Rectal smooth muscle tissue (tissue), 1 donor: ENCODE measurements around the gene MAP7D1.
"Not testable (repeated sequence)": the region's sequence is repeated elsewhere in the genome, so short reads cannot be mapped to it uniquely, and the experiment has no call there.

ENCODE experiments used
- H3K27ac ChIP-seq: one replicate; pipeline ENCODE4 v1.7.0; 2013; ENCODE audit warnings: low read depth, low read length, inconsistent platforms
- H3K27me3 ChIP-seq: one replicate; pipeline ENCODE4 v1.7.0; 2013; ENCODE audit warnings: low read length; ENCODE audit not compliant: control insufficient read depth, insufficient read depth
- H3K36me3 ChIP-seq: one replicate; pipeline ENCODE4 v1.7.0; 2013; ENCODE audit warnings: low read length; ENCODE audit not compliant: control insufficient read depth, insufficient read depth
- H3K4me1 ChIP-seq: one replicate; pipeline ENCODE4 v1.7.0; 2013; ENCODE audit warnings: low read length; ENCODE audit not compliant: control insufficient read depth, insufficient read depth
- H3K4me3 ChIP-seq: one replicate; pipeline ENCODE4 v1.7.0; 2013; ENCODE audit warnings: low read length
- H3K9ac ChIP-seq: one replicate; pipeline ENCODE4 v1.7.0; 2013; ENCODE audit warnings: low read length

MAP7D1 gene

GRCh38 chr1:36206323-36206858 is 50.4 kb downstream of the MAP7D1 start:
- H3K9ac ChIP-seq, result no peak overlapping the region
- H3K27ac ChIP-seq, result no peak overlapping the region
- no peaks in the 10 kb centered on the region for H3K36me3 ChIP-seq
- H3K27me3 ChIP-seq, result no peaks in the 10 kb centered on the region
- peaks cover 6% of the 10 kb centered on the region for H3K4me1 ChIP-seq
- no peak overlapping the region for H3K4me3 ChIP-seq

GRCh38 chr1:36207339-36207738 is 51.4 kb downstream of the MAP7D1 start:
- no peak overlapping the region for H3K9ac ChIP-seq

GRCh38 chr1:36208978-36209703 is 53.2 kb downstream of the MAP7D1 start:
- no peak overlapping the region for H3K4me3 ChIP-seq
- H3K9ac ChIP-seq, result no peak overlapping the region
- H3K27me3 ChIP-seq, result no peaks in the 10 kb centered on the region
- H3K4me1 ChIP-seq, result peaks cover 6% of the 10 kb centered on the region
- H3K27ac ChIP-seq, result no peak overlapping the region
- H3K36me3 ChIP-seq, result no peaks in the 10 kb centered on the region

More at GRCh38 chr1:36207339-36207738, 51.4 kb downstream of the MAP7D1 start:
- Histone ChIP-seq H3K27me3 (no peaks in the 10 kb centered on the region), H3K27ac (no peak overlapping the region), H3K36me3 (no peaks in the 10 kb centered on the region), H3K4me3 (peak overlapping the region; percentile 26), H3K4me1 (peaks cover 6% of the 10 kb centered on the region)

- H3K27me3 ChIP-seq, result no peaks in the 10 kb centered on the region
- H3K4me3 ChIP-seq, result no peak overlapping the region
- no peak overlapping the region for H3K9ac ChIP-seq
- no peaks in the 10 kb centered on the region for H3K36me3 ChIP-seq
- peaks cover 3% of the 10 kb centered on the region for H3K4me1 ChIP-seq
- no peak overlapping the region for H3K27ac ChIP-seq
These were observed 55.3 kb downstream of the MAP7D1 start for GRCh38 chr1:36211307-36211706.

- no peak overlapping the region for H3K4me3 ChIP-seq
These were observed 55.9 kb downstream of the MAP7D1 start for GRCh38 chr1:36211841-36212240.

GRCh38 chr1:36212782-36213181 is 56.8 kb downstream of the MAP7D1 start:
- H3K36me3 ChIP-seq, result no peaks in the 10 kb centered on the region
- no peaks in the 10 kb centered on the region for H3K4me1 ChIP-seq
- H3K27me3 ChIP-seq, result no peaks in the 10 kb centered on the region
- H3K9ac ChIP-seq, result no peak overlapping the region
- no peak overlapping the region for H3K4me3 ChIP-seq
- no peak overlapping the region for H3K27ac ChIP-seq

More at GRCh38 chr1:36211841-36212240, 55.9 kb downstream of the MAP7D1 start:
- Histone ChIP-seq H3K9ac (no peak overlapping the region), H3K27ac (no peak overlapping the region), H3K36me3 (no peaks in the 10 kb centered on the region), H3K4me1 (peaks cover 3% of the 10 kb centered on the region), H3K27me3 (no peaks in the 10 kb centered on the region)

- Histone ChIP-seq H3K9ac (no peak overlapping the region), H3K27ac (no peak overlapping the region)
These were observed 61.7 kb downstream of the MAP7D1 start for GRCh38 chr1:36217670-36218069.

GRCh38 chr1:36221901-36222300 is 65.9 kb downstream of the MAP7D1 start:
- H3K4me3 ChIP-seq, result not testable (repeated sequence)

More at GRCh38 chr1:36217670-36218069, 61.7 kb downstream of the MAP7D1 start:
- Histone ChIP-seq H3K4me3 (no peak overlapping the region), H3K4me1 (no peaks in the 10 kb centered on the region), H3K27me3 (no peaks in the 10 kb centered on the region), H3K36me3 (no peaks in the 10 kb centered on the region)

GRCh38 chr1:36222481-36223380 is 66.8 kb downstream of the MAP7D1 start:
- Histone ChIP-seq H3K9ac (peak overlapping the region; percentile 72), H3K4me3 (peak overlapping the region; percentile 80), H3K4me1 (peaks cover 17% of the 10 kb centered on the region), H3K27ac (peak overlapping the region; percentile 98), H3K36me3 (no peaks in the 10 kb centered on the region), H3K27me3 (no peaks in the 10 kb centered on the region)

More at GRCh38 chr1:36221901-36222300, 65.9 kb downstream of the MAP7D1 start:
- H3K27ac ChIP-seq, H3K9ac ChIP-seq, H3K36me3 ChIP-seq, H3K27me3 ChIP-seq: not testable (repeated sequence)
- H3K4me1 ChIP-seq, result peaks cover 17% of the 10 kb centered on the region

GRCh38 chr1:36223381-36223995 is 67.5 kb downstream of the MAP7D1 start:
- H3K27ac ChIP-seq, result peak overlapping the region; percentile 98
- H3K9ac ChIP-seq, result peak overlapping the region; percentile 72
- H3K4me3 ChIP-seq, result peak overlapping the region; percentile 80
- H3K27me3 ChIP-seq, result no peaks in the 10 kb centered on the region
- peaks cover 17% of the 10 kb centered on the region for H3K4me1 ChIP-seq
- H3K36me3 ChIP-seq, result no peaks in the 10 kb centered on the region

- H3K4me3 ChIP-seq, result peak within 1 kb of the TSS; percentile 97
- H3K9ac ChIP-seq, result peak within 1 kb of the TSS; percentile 99
- no peaks in the 10 kb centered on the region for H3K27me3 ChIP-seq
- H3K4me1 ChIP-seq, result peaks cover 17% of the 10 kb centered on the region
- peak within 1 kb of the TSS; percentile 98 for H3K27ac ChIP-seq
- H3K36me3 ChIP-seq, result no peaks in the 10 kb centered on the region
These were observed 68.1 kb downstream of the MAP7D1 start, which contains the start of gene THRAP3 for GRCh38 chr1:36223996-36224536. Gene THRAP3 (plus strand): TSS chr1:36224443. CDS start chr1:36282564, 58,121 bp downstream.
